ENCODE data around the gene MBP.

DNA sequence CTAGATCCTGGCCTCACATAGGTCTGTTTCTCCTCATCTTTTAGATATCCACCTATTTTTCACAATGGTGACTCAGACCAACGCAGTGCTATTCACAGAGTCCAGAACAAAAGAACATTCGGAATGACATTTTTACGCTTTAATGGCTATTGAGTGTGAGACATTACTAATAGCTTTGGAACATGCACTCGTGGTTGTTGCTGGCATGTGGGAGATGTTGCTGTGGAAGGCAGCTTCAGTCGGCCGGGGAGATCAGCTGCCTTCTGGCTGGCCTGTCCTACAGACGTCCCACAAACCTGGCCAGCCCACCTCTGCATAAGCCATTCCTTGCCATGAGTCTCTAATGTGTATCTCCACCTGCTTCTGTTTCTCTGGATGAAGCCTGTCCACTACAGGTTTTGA, 3.4 kb downstream of the MBP start:
- TF ChIP-seq, protein P1, sequence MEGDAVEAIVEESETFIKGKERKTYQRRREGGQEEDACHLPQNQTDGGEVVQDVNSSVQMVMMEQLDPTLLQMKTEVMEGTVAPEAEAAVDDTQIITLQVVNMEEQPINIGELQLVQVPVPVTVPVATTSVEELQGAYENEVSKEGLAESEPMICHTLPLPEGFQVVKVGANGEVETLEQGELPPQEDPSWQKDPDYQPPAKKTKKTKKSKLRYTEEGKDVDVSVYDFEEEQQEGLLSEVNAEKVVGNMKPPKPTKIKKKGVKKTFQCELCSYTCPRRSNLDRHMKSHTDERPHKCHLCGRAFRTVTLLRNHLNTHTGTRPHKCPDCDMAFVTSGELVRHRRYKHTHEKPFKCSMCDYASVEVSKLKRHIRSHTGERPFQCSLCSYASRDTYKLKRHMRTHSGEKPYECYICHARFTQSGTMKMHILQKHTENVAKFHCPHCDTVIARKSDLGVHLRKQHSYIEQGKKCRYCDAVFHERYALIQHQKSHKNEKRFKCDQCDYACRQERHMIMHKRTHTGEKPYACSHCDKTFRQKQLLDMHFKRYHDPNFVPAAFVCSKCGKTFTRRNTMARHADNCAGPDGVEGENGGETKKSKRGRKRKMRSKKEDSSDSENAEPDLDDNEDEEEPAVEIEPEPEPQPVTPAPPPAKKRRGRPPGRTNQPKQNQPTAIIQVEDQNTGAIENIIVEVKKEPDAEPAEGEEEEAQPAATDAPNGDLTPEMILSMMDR (IDR thresholded peaks at IDR 0.05; ENCODE audit: insufficient read depth, low read length) = no peak
- peak; percentile 76; the same call in 1 of the 2 replicates for TF ChIP-seq POLR2AphosphoS5 (IDR thresholded peaks at IDR 0.05; ENCODE audit: low read depth)
- TF ChIP-seq GABPA (IDR thresholded peaks at IDR 0.05; ENCODE audit: low read depth) = no peak

Data from HL-60 (cell line).